Forelimb muscle (tissue), 1 donor: ENCODE data around the gene DNASE2. TPM values are rescaled to one million over a fixed set of nuclear protein-coding genes. Genes with fewer than 3 reads are reported as not detected.
"Not testable (repeated sequence)": the region's sequence is repeated elsewhere in the genome, so short reads cannot be mapped to it uniquely, and the experiment has no call there.

Experiments
- DNase-seq: peaks from one replicate; pipeline ENCODE4 v3.0.0-alpha.2; 2013; ENCODE audit warnings: low read depth
- polyA plus RNA-seq: library from polyadenylated mRNA; unstranded; fragments of 120-200 nt; gene quantifications from one replicate; pipeline ENCODE4 v1.2.1, GENCODE V29; 2013; ENCODE audit not compliant: insufficient read length

DNASE2 gene
- polyA plus RNA-seq, 1 donor: 8.2 TPM

DNA sequence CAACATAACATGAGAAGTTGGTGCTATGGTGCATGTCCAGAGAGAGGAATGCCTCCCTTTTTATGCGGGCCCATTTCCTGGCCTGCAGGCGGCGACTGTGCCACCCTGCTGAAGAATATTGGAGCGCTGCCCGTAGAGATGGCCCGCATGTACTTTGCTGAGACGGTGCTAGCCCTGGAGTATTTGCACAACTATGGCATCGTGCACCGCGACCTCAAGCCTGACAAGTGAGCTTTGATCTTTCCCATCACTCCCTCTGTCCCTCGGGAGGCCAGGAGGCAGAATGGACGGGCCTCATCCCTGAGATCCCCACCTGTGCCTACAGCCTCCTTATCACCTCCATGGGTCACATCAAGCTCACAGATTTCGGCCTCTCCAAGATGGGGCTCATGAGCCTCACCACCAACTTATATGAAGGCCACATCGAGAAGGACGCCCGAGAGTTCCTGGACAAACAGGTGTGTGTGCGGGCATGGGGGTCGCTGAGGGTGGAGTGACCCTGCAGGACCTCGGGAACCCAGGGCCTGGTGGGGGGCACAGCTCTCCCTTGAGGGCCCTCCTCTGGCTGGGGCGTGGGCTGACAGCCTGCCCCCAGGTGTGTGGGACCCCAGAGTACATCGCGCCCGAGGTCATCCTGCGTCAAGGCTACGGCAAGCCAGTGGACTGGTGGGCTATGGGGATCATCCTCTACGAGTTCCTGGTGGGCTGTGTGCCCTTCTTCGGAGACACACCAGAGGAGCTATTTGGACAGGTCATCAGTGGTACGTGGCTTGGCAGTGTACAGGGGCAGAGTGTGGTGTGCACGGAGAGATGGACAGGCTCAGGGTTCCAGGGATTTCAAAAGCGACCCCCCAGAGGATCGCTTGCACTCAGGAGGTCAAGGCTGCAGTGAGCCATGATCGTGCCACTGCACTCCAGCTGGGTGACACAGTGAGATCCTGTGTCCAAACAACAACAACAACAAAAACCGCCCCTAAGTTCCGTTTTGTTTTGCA lies 16.2 kb downstream of the DNASE2 start:
- DNase-seq: no peak

DNA sequence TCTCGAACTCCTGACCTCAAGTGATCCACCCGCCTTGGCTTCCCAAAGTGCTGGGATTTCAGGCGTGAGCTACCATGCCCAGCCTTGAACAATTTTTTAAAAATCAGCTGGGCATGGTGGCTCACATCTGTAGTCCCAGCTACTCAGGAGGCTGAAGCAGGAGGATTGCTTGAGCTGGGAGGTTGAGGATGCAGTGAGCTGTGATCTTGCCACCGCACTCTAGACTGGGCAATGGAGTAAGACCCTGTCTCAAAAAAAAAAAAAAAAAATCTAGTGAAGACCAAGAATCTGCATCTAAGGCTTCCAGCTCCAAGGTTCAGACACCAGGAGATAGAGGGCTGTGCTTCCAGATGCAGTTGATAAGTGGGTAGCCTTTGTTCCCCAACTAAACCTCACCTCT lies 17.1 kb downstream of the DNASE2 start:
- no peak for DNase-seq

DNA sequence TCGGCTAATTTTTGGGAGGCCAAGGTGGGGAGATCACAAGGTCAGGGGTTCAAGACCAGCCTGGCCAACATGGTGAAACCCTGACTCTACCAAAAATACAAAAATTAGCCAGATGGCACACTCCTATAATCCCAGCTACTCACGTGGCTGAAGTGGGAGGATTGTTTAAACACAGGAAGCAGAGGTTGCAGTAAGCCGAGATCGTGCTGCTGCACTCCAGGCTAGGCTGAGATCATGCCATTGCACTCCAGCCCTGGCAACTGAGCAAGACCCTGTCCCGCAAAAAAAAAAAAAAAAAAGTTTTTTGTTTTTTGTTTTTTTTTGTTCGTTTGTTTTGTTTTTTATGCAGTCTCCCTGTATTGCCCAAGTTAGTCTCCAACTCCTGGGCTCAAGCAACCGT lies 21.7 kb downstream of the DNASE2 start:
- no peak for DNase-seq

DNA sequence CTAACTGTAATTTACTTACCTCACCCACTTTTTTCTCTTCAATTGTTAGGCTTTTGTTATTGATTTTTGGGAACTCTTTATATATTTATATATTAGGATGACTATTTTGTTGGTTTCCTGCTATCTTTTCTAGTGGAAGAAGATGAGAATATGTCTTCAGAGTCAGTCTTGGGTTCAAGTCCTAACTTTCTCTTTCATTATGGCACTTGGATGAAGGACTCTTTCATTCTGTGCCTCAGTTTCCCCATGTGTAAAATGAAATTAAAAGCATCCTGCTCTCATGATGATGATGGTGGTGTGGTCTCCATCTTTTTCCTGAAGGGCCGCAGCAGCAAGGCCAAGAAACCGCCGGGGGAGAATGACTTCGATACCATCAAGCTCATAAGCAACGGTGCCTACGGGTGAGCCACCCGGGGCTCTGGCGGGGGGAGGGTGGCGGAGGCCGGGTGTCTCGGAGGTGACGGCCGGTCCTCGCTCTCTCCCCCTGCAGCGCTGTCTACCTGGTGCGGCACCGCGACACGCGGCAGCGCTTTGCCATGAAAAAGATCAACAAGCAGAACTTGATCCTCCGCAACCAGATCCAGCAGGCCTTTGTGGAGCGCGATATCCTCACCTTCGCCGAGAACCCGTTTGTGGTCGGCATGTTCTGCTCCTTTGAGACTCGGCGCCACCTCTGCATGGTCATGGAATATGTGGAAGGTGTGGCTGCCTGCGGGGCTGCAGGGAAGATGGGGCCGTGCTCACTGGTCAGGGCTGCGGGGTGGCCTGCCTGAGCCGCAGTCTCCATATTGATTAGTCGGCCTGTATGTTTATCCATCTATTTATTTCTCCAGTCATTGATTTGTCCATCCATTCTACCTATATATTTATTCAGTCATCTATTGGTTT lies 23.0 kb downstream of the DNASE2 start:
- no peak for DNase-seq

DNA sequence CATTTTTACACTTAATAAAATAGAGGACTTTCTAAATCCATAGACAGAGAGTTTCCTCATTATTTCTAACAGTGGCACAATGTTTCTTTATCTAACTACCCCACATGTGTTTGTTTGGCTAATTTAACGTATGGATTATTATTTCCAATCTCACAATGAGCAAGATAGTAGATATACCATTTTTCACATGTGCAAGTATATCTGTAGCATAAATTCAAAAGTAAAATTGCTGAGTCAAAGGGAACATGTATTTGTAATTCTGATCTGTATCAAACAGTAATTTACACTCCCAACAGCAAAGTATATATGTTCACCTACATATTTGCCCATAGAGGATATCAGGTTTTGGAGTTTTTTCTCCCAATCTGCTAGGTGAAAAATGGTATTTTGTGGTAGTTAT lies 24.6 kb downstream of the DNASE2 start:
- no peak for DNase-seq

DNA sequence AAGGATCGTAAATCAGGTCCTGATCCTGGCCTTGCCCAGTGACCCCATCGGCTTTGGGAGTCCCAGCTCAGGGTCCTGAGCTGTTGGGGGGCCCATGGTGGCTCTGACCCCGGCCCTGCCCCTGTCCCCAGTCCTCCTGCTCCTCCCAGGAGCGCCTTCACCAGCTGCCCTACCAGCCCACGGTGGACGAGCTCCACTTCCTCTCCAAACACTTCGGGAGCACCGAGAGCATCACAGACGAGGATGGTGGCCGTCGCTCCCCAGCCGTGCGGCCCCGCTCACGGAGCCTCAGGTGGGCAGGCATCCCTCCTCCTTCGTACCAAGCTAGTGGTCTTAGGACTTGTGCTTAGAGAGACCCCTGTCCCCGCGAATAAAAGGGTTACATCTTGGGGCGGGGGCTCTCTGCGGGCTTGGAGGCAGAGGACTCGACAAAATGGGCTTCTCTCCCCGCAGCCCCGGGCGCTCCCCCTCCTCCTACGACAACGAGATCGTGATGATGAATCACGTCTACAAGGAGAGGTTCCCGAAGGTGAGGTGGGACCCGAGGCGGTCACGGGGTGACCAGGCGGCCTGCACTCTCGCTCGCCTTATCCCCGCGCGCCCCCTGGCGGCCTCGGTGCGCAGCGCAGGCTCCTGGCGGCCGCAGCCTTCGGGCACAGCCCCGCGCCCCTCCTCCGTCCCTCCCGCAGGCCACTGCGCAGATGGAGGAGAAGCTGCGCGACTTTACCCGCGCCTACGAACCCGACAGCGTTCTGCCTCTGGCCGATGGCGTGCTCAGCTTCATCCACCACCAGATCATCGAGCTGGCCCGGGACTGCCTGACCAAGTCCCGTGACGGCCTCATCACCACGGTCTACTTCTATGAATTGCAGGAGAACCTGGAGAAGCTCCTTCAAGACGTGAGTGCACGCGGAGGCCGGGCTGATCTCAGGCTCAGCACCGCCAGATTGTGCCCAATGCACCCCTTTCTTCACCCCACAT lies 33.8 kb downstream of the DNASE2 start:
- DNase-seq: peak; percentile 25

DNA sequence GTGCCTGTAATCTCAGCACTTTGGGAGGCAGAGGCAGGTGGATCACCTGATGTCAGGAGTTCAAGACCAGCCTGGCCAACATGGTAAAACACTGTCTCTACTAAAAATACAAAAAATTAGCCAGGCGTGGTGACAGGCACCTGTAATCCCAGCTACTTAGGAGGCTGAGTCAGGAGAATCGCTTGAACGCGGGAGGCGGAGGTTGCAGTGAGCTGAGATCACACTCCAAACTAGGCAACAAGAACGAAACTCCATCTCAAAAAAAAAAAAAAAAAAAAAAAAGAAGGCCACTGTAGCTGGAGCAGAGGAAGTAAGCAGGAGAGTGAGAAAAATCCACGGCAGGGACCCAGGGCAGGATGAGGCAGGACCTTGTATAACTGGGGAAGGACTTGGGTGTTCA lies 34.6 kb downstream of the DNASE2 start:
- not testable (repeated sequence) for DNase-seq

DNA sequence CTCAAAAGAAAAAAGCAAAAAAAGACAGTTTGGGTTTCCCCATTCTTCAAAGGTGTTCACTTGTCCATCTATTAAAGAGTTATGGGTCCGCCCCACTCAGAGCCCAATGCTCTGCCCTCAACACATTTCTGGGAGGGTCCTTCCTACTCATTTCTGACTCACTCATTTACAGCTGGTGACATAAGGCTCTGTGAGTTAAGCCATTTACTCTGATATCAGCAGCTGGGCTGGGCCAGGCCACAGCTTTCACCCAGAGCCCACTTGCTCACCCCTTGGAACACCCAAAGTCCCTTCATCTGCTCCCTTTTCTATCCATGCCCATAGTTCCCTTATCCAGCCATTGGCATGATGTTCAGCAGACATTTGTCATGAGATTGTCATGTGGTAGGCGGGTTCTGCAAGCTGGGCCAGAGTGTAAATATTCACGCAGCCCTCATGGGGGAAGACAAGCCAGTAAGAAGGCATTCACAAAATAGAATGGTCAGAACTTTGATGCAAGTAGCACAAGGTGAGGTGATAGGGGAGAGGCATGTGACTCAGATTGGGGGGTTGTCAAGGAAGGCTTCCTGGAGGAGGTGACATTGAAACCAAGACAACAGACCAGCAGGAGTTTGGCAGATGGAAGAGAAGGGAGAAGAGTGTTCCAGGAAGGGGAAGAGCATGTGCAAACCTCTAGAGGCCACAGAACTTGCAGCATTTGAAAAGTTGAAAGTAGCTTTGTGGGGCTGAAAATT lies 37.1 kb downstream of the DNASE2 start:
- DNase-seq: no peak

DNA sequence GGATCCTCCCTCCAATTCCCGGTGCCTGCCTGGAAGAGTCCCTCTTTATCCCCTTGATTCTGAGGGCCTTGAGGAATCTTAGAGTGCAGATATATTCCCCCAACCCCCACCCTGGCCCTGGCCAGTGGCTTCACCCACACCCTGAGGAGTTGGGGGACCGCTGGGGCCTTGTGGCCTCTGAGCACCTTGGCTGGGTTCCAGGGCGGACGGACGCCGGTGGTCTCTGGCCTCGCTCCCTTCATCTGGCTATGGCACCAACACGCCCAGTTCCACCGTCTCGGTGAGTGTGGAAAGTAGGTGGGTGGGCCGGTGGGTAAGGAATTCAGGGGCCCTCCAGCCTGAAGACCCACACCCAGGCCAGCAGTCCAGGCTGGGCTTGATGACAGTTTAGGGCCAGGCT lies 37.9 kb downstream of the DNASE2 start:
- DNase-seq: no peak

DNA sequence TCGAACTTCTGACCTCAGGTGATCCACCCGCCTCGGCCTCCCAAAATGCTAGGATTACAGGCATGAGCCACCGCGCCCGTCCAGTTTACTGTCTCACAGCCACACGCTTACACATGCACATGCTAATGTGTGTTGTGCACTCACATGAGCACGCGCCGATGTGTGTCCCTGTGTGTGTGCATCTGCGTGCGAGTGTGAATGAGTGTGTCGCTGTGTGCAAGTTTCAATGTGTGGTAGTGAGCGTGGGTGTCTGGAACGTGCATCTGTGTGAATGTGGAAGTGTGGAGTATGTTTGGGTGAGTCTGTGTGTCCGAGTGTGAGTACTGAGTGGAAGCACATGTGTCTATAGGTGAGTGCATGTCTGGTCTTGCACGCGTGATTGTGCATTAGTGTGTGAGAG lies 38.7 kb downstream of the DNASE2 start:
- DNase-seq: no peak

DNA sequence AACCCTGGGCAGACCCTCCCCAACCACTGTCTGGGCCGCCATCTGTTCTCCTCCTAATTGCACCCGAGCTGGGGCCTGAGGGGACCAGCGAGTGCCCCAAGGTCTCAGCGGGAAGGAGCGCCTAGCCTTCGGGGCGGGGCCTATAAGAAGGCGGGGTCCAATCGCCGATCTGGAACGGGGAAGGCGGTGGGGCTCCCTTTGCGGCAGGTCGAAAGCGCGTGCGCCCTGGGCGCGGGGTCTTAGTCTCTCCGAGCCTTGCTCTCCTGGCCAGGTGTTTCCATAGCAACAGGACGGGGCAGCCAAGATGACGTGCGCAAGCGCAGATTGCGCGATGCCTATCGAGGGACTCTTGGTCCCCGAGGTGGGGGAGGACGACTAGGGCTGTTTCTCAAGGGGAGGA lies 40.2 kb downstream of the DNASE2 start:
- no peak for DNase-seq

DNA sequence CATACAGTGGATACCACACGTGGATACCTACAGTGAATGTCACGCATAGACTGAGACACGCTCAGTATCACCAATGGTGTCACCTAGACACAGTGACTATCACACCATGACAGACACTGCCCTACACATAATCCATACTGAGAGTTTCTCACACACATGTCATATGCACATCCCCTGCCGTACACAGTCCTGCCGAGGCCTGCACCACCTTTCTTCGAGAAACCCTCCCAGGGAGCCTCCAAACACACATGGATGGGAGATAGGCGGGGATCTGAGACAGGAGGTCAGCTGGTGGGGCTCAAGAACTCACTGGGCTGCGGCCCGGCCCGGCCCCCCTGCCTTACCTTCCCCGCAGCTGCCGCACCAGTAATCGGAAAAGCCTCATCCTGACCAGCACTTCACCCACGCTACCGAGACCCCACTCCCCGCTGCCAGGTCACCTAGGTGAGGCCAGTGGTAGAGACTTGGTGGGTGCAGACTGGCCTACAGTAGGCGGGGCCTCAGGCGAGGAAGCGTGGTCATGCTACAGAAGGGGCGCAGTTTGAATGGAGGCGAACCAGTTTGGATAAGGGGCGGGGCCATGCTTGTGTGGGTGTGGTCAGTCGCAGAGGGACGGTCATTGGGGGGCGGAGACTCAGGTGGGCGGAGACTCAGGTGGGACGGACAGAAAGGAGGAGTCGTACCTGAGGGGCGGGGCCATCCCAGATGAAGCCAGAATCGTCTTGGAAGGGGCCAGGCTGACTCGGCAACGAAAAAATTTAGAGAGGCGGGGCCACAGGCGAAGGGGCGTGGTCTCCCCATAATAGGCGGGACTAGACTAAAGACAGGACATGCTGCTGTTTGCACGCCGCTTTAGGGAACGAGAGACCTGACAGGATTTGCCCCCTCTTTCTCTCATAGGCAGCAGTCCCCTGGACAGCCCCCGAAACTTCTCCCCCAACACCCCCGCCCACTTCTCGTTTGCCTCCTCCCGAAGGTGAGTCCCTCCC lies 40.9 kb downstream of the DNASE2 start:
- DNase-seq: no peak

DNA sequence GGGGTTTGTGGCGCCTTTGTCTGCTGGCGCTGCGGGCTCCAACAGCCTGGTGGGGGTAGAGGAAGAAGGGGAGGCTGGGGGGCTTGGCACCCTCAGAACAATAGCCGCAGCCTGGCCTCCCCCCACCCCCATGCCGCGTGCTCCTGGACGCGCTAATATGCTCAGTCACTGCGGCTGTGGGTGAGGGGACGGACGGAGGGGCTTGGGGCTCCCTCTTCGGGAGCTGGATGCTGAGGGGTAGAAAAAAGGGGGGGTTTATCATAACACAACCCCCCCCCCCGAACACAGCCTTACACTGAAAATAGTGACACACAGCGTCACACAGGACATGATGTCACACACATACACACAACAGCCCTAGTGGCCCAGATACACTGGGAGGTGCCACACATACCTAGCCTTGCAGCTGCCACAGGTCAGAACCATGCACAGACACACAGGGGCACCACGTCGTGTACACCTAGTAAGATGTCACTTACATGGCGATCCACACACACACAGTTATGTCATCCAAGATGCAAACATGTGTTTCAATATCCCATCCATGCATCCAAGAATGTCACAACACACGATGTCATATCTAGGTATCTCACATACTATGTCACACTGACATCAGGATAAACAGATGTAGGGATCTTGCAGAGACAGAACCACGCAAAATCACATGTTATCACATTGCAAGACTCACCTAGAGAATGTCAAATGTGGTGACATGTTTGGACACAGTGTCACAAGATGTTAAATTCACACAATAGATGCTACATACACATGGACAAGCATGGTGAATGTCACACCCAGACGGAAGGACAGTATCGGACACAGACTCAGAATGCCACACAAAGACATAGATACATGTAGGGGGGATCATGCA lies 42.1 kb downstream of the DNASE2 start:
- no peak for DNase-seq

DNA sequence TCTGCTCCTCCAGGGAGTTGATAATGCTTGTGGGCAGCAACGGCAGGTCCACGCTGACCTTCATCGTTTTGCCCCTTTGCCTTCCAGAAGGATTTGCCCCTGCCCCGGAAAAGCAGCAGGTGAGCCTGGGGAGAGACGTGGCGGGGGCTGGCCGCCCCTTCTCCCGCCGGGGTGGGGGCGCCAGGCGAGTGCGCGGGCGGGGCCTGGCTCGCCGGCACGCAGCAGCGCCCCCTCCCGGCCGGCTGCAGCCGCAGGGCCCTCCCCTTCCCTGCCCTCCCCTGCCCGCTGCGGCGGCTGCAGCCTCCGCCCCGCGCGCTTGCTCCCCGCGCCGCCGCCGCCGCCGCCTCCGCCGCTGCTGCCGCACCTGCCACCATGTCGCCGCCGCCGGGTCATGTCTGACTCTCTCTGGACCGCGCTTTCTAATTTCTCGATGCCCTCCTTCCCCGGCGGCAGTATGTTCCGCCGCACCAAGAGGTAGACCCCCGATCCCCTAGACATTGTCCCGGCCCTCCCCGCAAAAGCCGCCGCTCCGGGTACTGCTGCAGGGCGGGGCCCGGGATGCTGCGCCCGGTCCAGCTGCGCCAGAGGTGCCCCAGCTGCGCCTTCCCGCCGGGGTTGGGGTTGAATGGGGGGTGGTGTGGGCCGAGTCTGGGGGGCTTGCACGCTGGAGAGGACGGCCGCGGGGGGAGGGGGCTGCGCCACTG lies 42.9 kb downstream of the DNASE2 start, which contains the start of gene MAST1:
Gene MAST1 (plus strand): TSS at position 334 of the 704 bp plus-strand sequence. CDS start 58 bp downstream, at position 392.
- DNase-seq: no peak

DNA sequence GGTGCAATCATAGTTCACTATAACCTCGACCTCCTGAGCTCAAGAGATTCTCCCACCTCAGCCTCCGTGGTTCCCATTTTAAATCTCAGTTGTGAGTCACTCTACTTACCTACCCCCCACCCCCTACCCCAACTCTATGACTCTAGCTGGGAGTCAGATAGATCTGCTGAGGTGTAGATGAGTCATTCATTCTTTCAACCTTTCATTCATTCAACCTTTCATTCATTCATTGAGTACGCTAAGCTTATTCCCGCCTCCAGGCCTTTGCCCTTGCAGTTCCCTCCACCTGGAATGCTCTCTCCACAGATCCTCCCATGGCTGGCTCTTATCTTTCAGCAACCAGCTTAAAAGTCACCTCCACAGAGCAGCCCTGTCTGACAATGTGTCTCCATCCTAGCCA lies 44.0 kb downstream of the DNASE2 start:
- DNase-seq: no peak

DNA sequence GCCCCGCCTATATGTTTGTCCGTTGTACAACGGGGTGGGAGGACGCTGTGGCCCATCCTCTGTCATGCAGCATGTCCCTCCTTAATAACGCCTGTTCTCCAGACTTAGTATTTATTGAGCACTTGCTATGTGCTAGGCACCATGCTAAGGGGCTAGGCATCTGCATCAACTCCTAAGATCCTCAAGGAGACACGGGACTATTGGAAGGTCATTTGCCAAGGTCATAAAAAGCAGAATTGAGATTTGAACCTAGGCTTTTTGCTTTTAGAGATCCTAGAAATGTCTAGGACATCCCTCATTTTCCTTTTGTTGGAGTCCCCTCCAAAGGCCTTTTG lies 44.8 kb downstream of the DNASE2 start:
- DNase-seq: no peak

DNA sequence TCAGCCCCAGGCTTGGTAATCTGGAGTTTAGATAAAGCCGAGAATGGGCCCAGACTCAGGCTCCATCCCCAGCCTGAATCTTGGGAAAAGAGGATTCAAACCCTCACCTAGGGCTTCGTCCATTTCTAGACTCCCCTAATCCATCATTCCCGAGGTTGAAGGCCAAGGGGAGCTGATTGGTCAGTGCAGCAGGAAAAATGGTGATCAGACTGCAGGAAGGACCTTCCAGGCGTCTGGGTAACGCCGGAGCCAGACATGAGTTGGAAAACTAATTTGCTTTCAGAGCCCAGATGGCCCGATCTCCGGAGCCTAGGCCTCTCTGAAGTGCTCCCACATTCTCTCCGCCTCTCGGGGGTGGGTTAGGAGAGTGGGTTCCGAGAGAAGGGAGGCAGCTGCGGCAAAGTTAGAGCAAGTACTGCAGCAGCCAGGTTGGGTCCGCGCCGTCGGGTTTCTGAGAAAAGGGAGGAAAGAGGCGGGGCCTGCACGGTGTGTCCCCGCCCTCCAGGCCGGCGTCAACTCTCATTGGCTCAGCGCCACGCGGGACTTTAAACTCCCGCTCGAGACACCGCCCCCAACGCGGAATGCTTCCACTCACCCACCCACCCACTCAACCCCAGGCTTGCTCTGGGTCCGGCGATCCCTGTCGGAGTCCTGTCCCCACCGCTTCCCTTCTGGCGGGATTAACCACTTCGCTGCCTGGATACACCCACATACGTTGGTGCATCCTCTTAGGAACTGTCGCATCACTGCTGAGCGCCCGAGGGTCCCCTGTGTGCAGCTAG lies 46.1 kb downstream of the DNASE2 start:
- DNase-seq: no peak
